GM13977 (cell line): ENCODE results near the gene PGC.
"Not testable (repeated sequence)": the region's sequence is repeated elsewhere in the genome, so short reads cannot be mapped to it uniquely, and the experiment has no call there.

ENCODE experiments used
- DNase-seq: peaks from one replicate; pipeline ENCODE4 v3.0.0; 2012; ENCODE audit warnings: low spot score
- in situ Hi-C: fragments of 300-500 bp; cut with MboI; formaldehyde crosslinking; loops from one replicate; pipeline ENCODE4 v1.12.0; 2022; ENCODE audit warnings: low sequenced_read_pairs, low pct_unique_long_range_greater_than_20kb, mixed read lengths, inconsistent platforms; ENCODE audit not compliant: unreplicated experiment
- TF ChIP-seq, protein P1 (sequence below): IDR thresholded peaks from 2 replicates; pipeline ENCODE4 v1.5.1; 2012; ENCODE audit warnings: mild to moderate bottlenecking, control low read depth; ENCODE audit not compliant: insufficient read depth; ENCODE audit errors: extremely low read depth, missing control alignments

The PGC gene

DNA sequence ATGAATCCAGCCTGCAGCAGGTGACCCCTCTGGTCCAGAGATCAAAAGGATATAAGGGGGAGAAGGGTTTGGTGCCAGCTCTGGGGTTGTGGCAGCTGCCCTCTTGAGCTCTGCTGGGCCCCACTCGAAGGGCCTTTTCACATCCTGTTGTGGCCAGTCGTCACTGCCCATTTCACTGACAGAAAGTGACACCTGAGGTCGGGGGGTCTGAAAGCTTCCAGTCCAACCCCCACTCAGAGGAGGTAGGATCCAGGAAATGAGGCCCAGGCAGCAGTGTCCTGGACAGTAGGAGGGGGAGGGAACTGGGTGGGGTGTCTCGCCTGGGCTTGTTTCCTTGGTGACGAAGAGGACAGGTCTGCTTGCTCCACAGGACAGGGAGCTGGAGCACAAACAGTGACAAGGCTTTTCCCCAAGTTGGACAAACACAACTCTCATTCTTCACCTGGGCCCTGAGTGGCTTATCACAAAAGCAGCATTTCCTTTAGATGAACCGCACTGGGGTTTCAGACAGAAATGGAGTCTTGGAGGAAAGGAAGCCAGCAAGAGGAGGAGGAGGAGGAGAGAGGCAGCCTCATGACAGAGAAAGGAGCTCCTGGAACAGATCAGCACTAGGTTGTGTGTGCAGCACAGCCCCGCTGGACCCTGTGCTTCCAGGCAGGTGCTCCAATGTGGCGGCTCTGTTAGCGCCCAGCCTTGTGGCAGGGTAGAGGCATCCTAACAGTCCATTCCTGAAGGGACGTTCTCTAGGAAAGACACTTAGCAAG, 21.5 kb upstream of the PGC start:
- in situ Hi-C loops, result no loop called here
- no peak for DNase-seq
- TF ChIP-seq, protein P1, sequence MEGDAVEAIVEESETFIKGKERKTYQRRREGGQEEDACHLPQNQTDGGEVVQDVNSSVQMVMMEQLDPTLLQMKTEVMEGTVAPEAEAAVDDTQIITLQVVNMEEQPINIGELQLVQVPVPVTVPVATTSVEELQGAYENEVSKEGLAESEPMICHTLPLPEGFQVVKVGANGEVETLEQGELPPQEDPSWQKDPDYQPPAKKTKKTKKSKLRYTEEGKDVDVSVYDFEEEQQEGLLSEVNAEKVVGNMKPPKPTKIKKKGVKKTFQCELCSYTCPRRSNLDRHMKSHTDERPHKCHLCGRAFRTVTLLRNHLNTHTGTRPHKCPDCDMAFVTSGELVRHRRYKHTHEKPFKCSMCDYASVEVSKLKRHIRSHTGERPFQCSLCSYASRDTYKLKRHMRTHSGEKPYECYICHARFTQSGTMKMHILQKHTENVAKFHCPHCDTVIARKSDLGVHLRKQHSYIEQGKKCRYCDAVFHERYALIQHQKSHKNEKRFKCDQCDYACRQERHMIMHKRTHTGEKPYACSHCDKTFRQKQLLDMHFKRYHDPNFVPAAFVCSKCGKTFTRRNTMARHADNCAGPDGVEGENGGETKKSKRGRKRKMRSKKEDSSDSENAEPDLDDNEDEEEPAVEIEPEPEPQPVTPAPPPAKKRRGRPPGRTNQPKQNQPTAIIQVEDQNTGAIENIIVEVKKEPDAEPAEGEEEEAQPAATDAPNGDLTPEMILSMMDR, result no peak

DNA sequence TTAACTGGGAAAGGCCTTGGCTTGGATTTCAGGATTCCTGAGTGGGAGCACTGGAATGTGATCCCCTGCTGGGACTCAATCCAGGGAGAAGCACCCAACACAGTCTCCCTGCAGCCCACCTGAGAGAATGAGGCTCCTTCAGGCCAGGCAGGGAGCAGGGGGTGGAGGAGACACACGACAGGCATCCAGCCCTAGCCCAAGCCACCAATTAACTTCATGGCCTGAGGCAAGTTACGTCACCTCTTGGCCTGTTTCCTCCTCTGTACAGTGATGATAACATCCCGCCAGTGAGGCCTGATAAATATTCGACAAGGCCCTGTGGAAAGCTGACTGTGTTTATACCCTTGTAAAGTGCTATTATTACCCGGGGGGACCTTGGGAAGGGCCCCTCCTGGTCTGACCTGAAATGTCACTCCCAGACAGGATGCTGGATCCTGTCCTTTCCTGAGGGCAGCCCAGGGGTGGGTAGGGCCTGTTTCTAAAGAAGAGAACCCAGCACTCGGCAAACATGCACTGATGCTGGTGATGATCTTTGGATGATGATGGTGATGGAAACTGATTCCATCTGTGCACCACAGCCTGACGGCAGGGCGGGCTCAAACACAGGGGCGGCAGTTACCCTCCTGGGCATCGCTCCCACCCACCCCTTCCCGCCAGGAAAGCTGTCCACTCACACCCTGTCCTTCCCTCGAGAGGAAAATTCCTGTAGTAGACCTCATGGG, 20.1 kb upstream of the PGC start:
- DNase-seq, result no peak
- in situ Hi-C loops, result no loop called here
- TF ChIP-seq, protein P1, result no peak

DNA sequence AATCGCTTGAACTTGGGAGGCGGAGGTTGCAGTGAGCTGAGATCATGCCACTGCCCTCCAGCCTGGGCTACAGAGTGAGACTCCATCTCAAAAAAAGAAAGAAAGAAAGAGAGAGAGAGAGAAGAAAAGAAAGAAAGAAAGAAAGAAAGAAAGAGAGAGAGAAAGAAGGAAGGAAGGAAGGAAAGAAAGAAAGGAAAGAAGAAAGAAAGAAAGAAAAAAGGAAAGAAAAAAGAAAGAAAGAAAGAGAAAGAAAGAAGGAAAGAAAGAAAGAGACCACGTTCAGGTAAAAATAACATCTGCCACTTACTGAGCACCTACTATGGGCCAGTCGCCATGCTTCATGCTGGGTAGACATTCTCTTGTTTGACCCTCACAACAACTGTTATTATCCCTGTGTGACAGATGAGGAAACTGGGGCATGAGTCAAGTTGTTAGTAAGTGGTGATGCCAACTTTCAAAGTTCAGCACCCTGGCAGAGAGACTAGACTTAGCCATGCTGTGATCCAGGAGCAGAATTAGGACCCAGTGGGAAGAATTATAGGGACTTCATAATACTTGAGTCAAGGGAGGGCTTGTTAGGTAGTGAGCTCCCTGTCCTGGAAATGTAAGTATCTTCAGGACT, 19.0 kb upstream of the PGC start:
- in situ Hi-C loops, DNase-seq: not testable (repeated sequence)

DNA sequence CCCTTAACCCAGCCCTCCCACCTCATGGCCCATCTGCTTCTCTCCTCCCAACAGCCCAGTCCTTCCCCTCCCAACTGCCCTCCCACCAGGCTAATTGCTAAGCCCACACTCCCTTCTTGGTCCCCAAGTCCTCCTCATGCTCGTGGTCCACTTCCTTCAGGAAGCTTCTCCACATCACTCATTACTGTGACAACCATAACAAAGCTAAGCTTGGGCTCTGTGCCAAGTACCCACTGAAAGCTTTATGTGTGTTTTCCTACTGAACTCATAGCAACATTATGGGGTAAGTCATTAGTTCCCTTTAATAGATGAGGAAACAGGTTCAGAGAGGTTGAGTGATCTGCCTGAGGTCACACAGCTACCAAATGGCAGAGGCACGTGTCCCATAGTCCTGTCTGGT, 16.3 kb upstream of the PGC start:
- TF ChIP-seq, protein P1, result no peak
- DNase-seq, result no peak
- in situ Hi-C loops, result no loop called here

DNA sequence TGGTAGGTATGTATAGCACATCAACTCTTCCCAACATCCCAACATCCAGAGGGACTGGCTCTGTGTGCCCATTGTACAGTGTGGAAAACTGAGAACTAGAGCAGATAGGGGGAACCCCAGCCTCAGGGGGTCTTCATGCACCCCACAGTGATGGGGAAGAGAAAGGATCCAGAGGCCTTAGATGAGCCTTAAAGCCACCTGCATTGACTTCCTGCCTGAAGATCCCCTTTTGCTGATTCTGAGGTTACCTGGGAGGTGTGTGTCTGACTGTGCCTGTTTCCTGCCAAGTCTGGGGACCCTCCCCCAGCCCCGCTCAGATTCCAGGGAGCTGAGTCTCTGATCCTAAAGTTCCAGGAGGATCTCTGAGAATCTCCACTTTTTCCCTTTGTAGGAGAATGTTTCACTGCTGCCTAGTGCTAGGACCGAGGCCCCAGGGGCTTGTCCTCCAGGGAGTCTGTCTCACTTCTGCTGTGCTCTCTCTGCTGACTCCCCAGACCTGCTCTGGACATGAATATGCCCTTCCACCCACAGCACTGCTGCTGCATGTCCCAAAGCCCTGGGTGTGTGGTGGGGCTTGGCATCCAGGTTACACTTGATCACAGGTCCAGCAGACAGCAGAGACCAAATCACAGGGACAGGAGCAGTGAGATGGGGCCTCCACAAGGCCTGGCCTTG, 12.8 kb upstream of the PGC start:
- in situ Hi-C loops, result no loop called here
- TF ChIP-seq, protein P1, result no peak

DNA sequence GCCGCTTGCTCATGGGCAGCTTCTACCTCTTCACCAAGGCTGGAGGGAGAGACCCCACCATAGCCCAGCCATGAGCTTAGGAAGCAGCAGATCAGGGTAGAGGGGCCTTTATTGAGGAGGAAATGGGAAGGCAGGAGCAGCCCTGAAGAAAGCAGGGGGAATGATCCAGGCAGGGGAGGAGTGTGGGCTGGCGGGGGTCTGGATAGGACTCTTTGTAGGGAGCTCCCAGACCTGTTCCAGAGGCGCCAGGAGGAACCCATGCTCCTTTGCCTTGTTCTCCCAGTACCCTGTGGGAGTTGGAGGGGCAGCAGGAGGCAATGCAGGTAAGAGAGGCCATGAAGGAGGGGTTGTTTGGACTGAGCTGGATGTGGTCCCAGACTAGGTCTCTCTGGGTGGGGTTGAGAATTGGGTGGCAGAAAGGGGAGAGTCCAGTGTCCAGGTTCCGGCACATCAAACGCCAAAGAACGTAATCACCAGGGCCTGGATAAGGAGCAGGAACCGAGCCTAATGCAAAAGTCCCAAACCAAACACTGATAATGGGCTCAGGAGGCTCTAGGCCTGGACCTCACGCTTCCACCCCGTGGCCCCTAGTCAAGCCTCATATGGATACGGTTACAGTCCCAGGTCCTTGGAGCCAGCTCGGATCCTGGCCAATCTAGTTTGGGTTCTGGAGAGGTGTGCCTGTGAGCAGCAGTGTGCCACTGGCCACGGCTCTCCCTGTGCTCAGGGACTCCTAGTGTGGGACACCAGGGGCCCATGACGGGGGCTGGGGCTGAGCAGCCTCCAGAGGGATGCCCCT, 12.1 kb upstream of the PGC start:
- TF ChIP-seq, protein P1, result no peak
- DNase-seq, result no peak
- in situ Hi-C loops, result no loop called here

More for the DNA sequence above, 12.8 kb upstream of the PGC start:
- DNase-seq, result no peak
